Measurements from ENCODE around the gene ZNF217.

- TF ChIP-seq CTCF (IDR thresholded peaks at IDR 0.05) (no peak), POLR2AphosphoS5 (IDR thresholded peaks at IDR 0.05) (no peak), POLR2A (IDR thresholded peaks at IDR 0.05) (no peak)
These were observed 41.6 kb upstream of the ZNF217 start for GRCh38 chr20:53635221-53635620.
